Left ventricle myocardium inferior (tissue), 1 donor: Measurements from ENCODE around the gene DIP2B. TPM values are rescaled to one million over a fixed set of nuclear protein-coding genes. Genes with fewer than 3 reads are reported as not detected.

Experiments used
- DNase-seq: peaks from one replicate; pipeline ENCODE4 v3.0.0-alpha.2; 2020
- H3K27ac ChIP-seq: fragments of 200-600 bp; replicated peaks from 2 replicates; pipeline ENCODE4 v1.8.0; 2021
- H3K27me3 ChIP-seq: fragments of 200-600 bp; 2 replicates; pipeline ENCODE4 v1.8.0; 2021; ENCODE audit warnings: low read depth
- H3K36me3 ChIP-seq: fragments of 200-600 bp; 2 replicates; pipeline ENCODE4 v1.8.0; 2021
- H3K4me1 ChIP-seq: fragments of 200-600 bp; 2 replicates; pipeline ENCODE4 v1.8.0; 2021
- H3K4me3 ChIP-seq: fragments of 200-600 bp; 2 replicates; pipeline ENCODE4 v1.8.0; 2021; ENCODE audit warnings: mild to moderate bottlenecking, moderate library complexity
- H3K9me3 ChIP-seq: fragments of 200-600 bp; replicated peaks from 2 replicates; pipeline ENCODE4 v1.8.0; 2021
- CTCF ChIP-seq: fragments of 200-600 bp; IDR thresholded peaks from 2 replicates; pipeline ENCODE4 v1.8.0; 2021; ENCODE audit warnings: antibody characterized with exemption, mild to moderate bottlenecking, borderline replicate concordance
- intact Hi-C: fragments of 100-400 bp; cut with micrococcal nuclease; formaldehyde crosslinking; loops from one replicate; pipeline ENCODE4 v1.11.0; 2022
- total RNA-seq: library from RNA; stranded (reverse); fragmentation: NEBNext Ultra II Directional; extraction: Animal tissue kit (Norgen Biotek cat#: 25700); gene quantifications from one replicate; pipeline ENCODE4 v1.2.1, GENCODE V29; 2021
- donor health status: DM: no; HTN: yes; CAD: no; lungs with severe emphysema.

DIP2B gene
- total RNA-seq, 1 donor from 2014 or later, result 13.2 TPM

GRCh38 chr12:50610171-50610570 lies 105.4 kb downstream of the DIP2B start:
- intact Hi-C loops, result no loop called here
- peaks cover 78% of the 10 kb centered on the region for H3K4me1 ChIP-seq
- TF ChIP-seq CTCF, result no peak

GRCh38 chr12:50611021-50611744 lies 106.4 kb downstream of the DIP2B start:
- no peak for TF ChIP-seq CTCF
- Histone ChIP-seq H3K27ac (peak overlapping the region; percentile 57), H3K4me3 (no peak overlapping the region), H3K9me3 (no peaks in the 10 kb centered on the region), H3K4me1 (peaks cover 89% of the 10 kb centered on the region), H3K27me3 (no peaks in the 10 kb centered on the region), H3K36me3 (no peaks in the 10 kb centered on the region)
- DNase-seq, result no peak
- intact Hi-C loops, result no loop called here

More at GRCh38 chr12:50610171-50610570, 105.4 kb downstream of the DIP2B start:
- no peaks in the 10 kb centered on the region for H3K9me3 ChIP-seq
- no peaks in the 10 kb centered on the region for H3K27me3 ChIP-seq
- no peaks in the 10 kb centered on the region for H3K36me3 ChIP-seq
- peak overlapping the region; percentile 57 for H3K27ac ChIP-seq
- H3K4me3 ChIP-seq, result no peak overlapping the region
- no peak for DNase-seq

- no peaks in the 10 kb centered on the region for H3K27me3 ChIP-seq
- TF ChIP-seq CTCF, result no peak
- no peak for DNase-seq
- H3K4me1 ChIP-seq, result peaks cover 84% of the 10 kb centered on the region
- intact Hi-C loops, result no loop called here
- no peaks in the 10 kb centered on the region for H3K36me3 ChIP-seq
- no peak overlapping the region for H3K4me3 ChIP-seq
- no peaks in the 10 kb centered on the region for H3K9me3 ChIP-seq
- H3K27ac ChIP-seq, result no peak overlapping the region
Measured at GRCh38 chr12:50612882-50613281, 108.1 kb downstream of the DIP2B start.

GRCh38 chr12:50613463-50613862 lies 108.7 kb downstream of the DIP2B start:
- no peak for DNase-seq
- H3K4me1 ChIP-seq, result peaks cover 84% of the 10 kb centered on the region
- no peak for TF ChIP-seq CTCF
- intact Hi-C loops, result no loop called here
- no peak overlapping the region for H3K27ac ChIP-seq
- no peaks in the 10 kb centered on the region for H3K9me3 ChIP-seq
- no peaks in the 10 kb centered on the region for H3K36me3 ChIP-seq
- H3K4me3 ChIP-seq, result no peak overlapping the region
- H3K27me3 ChIP-seq, result no peaks in the 10 kb centered on the region

GRCh38 chr12:50614167-50614759 lies 109.5 kb downstream of the DIP2B start:
- Histone ChIP-seq H3K27me3 (no peaks in the 10 kb centered on the region), H3K4me1 (peaks cover 87% of the 10 kb centered on the region), H3K36me3 (no peaks in the 10 kb centered on the region), H3K27ac (no peak overlapping the region), H3K9me3 (no peaks in the 10 kb centered on the region), H3K4me3 (no peak overlapping the region)
- no peak for TF ChIP-seq CTCF
- DNase-seq, result no peak
- intact Hi-C loops, result no loop called here
